ENCODE data around the gene REPIN1. TPM values are rescaled to one million over a fixed set of nuclear protein-coding genes. Genes with fewer than 3 reads are reported as not detected.

REPIN1 gene
- total and polyA plus RNA-seq, 4 donors = 38.4 to 135 (median 62.0) TPM

- peaks cover 0 to 13% (median 7%) of the 10 kb centered on the region in 5 donors for H3K4me1 ChIP-seq (ENCODE audit: control insufficient read depth in 5 of 5, insufficient read depth in 5 of 5, low read length in 5 of 5)
- no peak overlapping the region for H3K9ac ChIP-seq (ENCODE audit: insufficient read depth in 1 of 2, low read length in 2 of 2)
- whole genome bisulfite sequencing, 2 donors = 92 to 95% methylated on average over 7 of the region's 7 CpGs
- no peaks in the 10 kb centered on the region for H3K27me3 ChIP-seq (ENCODE audit: control insufficient read depth in 3 of 3, insufficient read depth in 3 of 3, low read length in 2 of 3)
- ATAC-seq (ENCODE audit: insufficient read depth, low FRiP score) (no peak), DNase-seq (no peak)
- no peak overlapping the region for H3K27ac ChIP-seq (ENCODE audit: low read depth in 1 of 2, low read length in 1 of 2)
- TF ChIP-seq CTCF (IDR thresholded peaks at IDR 0.05; ENCODE audit: control extremely low read depth, extremely low read depth) = no peak
- H3K9me3 ChIP-seq (ENCODE audit: control insufficient read depth in 4 of 4, insufficient read depth in 3 of 4, low read length in 3 of 4) = no peaks in the 10 kb centered on the region
- H3K36me3 ChIP-seq (ENCODE audit: control insufficient read depth in 4 of 4, insufficient read depth in 4 of 4, low read length in 4 of 4) = peaks cover 0 to 17% (median 0%) of the 10 kb centered on the region in 4 donors
- no peak overlapping the region for H3K4me3 ChIP-seq
These were observed 41.5 kb downstream of the REPIN1 start for GRCh38 chr7:150410131-150410530.

- WGBS, 2 donors = 88 to 90% methylated on average over 10 of the region's 10 CpGs
- H3K9ac ChIP-seq (ENCODE audit: insufficient read depth in 1 of 2, low read length in 2 of 2) = no peak overlapping the region
- H3K4me1 ChIP-seq (ENCODE audit: control insufficient read depth in 5 of 5, insufficient read depth in 5 of 5, low read length in 5 of 5) = peaks cover 0 to 13% (median 7%) of the 10 kb centered on the region in 5 donors
- H3K4me3 ChIP-seq = no peak overlapping the region
- H3K9me3 ChIP-seq (ENCODE audit: control insufficient read depth in 4 of 4, insufficient read depth in 3 of 4, low read length in 3 of 4) = no peaks in the 10 kb centered on the region
- TF ChIP-seq CTCF (IDR thresholded peaks at IDR 0.05; ENCODE audit: control extremely low read depth, extremely low read depth) = no peak
- ATAC-seq (ENCODE audit: insufficient read depth, low FRiP score) (no peak), DNase-seq (no peak)
- H3K36me3 ChIP-seq (ENCODE audit: control insufficient read depth in 4 of 4, insufficient read depth in 4 of 4, low read length in 4 of 4) = peaks cover 0 to 17% (median 0%) of the 10 kb centered on the region in 4 donors
- H3K27me3 ChIP-seq (ENCODE audit: control insufficient read depth in 3 of 3, insufficient read depth in 3 of 3, low read length in 2 of 3) = no peaks in the 10 kb centered on the region
- H3K27ac ChIP-seq (ENCODE audit: low read depth in 1 of 2, low read length in 1 of 2) = no peak overlapping the region
These were observed 42.2 kb downstream of the REPIN1 start for GRCh38 chr7:150410680-150411346.

GRCh38 chr7:150411606-150412005 is 43.0 kb downstream of the REPIN1 start:
- no peak for DNase-seq
- H3K9ac ChIP-seq (ENCODE audit: insufficient read depth in 1 of 2, low read length in 2 of 2) = no peak overlapping the region

More at GRCh38 chr7:150411606-150412005, 43.0 kb downstream of the REPIN1 start:
- peaks cover 0 to 5% (median under 1%) of the 10 kb centered on the region in 5 donors for H3K4me1 ChIP-seq (ENCODE audit: control insufficient read depth in 5 of 5, insufficient read depth in 5 of 5, low read length in 5 of 5)
- H3K9me3 ChIP-seq (ENCODE audit: control insufficient read depth in 4 of 4, insufficient read depth in 3 of 4, low read length in 3 of 4) = no peaks in the 10 kb centered on the region
- no peaks in the 10 kb centered on the region for H3K27me3 ChIP-seq (ENCODE audit: control insufficient read depth in 3 of 3, insufficient read depth in 3 of 3, low read length in 2 of 3)
- 88 to 92% methylated on average over 10 to 11 of the region's 11 CpGs for WGBS, 2 donors
- H3K4me3 ChIP-seq = no peak overlapping the region
- no peak overlapping the region for H3K27ac ChIP-seq (ENCODE audit: low read depth in 1 of 2, low read length in 1 of 2)
- H3K36me3 ChIP-seq (ENCODE audit: control insufficient read depth in 4 of 4, insufficient read depth in 4 of 4, low read length in 4 of 4) = peaks cover 0 to 17% (median 0%) of the 10 kb centered on the region in 4 donors
- TF ChIP-seq CTCF (IDR thresholded peaks at IDR 0.05; ENCODE audit: control extremely low read depth, extremely low read depth) = no peak
- no peak for ATAC-seq (ENCODE audit: insufficient read depth, low FRiP score)
